GM12878 (cell line): ENCODE data around the gene RPL38.

Experiments used
- EP300 ChIP-seq, 2 experiments: fragments of 150-350 bp in 1 of 2; IDR thresholded peaks; 2 replicates each; pipeline ENCODE4 v1.6.1; 2011 to 2012; ENCODE audit warnings: low read depth in 2 of 2, low read length in 2 of 2, borderline replicate concordance in 1 of 2, improper control_type of control experiment in 1 of 2, inconsistent platforms in 1 of 2; ENCODE audit not compliant: control insufficient read depth in 1 of 2
- FOS ChIP-seq: IDR thresholded peaks from 3 replicates; pipeline ENCODE4 v1.6.1; 2011; ENCODE audit warnings: borderline replicate concordance; ENCODE audit not compliant: insufficient read length; ENCODE audit errors: extremely low read depth
- JUND ChIP-seq: IDR thresholded peaks from 2 replicates; pipeline ENCODE4 v1.6.1; 2012; ENCODE audit warnings: low read depth, mild to moderate bottlenecking, low read length, improper control_type of control experiment, moderate library complexity
- MEF2A ChIP-seq: IDR thresholded peaks from 2 replicates; pipeline ENCODE4 v1.6.1; 2011; ENCODE audit warnings: low read depth, mild to moderate bottlenecking, low read length, moderate library complexity; ENCODE audit not compliant: insufficient read depth
- POLR2A ChIP-seq: IDR thresholded peaks from 2 replicates; pipeline ENCODE4 v1.6.1; 2011; ENCODE audit warnings: low read depth, mild to moderate bottlenecking, low read length
- RAD21 ChIP-seq: IDR thresholded peaks from 2 replicates; pipeline ENCODE4 v1.6.1; 2011; ENCODE audit warnings: mild to moderate bottlenecking, low read depth, low read length, moderate library complexity; ENCODE audit not compliant: insufficient read depth
- RB1 ChIP-seq: fragments of 450-650 bp; formaldehyde crosslinking; IDR thresholded peaks from 2 replicates; pipeline ENCODE4 v1.6.1; 2017; ENCODE audit warnings: mild to moderate bottlenecking, borderline replicate concordance
- SREBF1 ChIP-seq: IDR thresholded peaks from 2 replicates; pipeline ENCODE4 v1.6.1; 2012; ENCODE audit warnings: mild to moderate bottlenecking, low read length
- ZNF24 ChIP-seq: fragments of 450-650 bp; IDR thresholded peaks from 2 replicates; pipeline ENCODE4 v1.6.1; 2017; ENCODE audit warnings: antibody characterized with exemption, mild to moderate bottlenecking
- ZNF592 ChIP-seq: fragments of 450-650 bp; IDR thresholded peaks from 2 replicates; pipeline ENCODE4 v1.6.1; 2017; ENCODE audit warnings: mild to moderate bottlenecking, moderate library complexity
- ZNF687 ChIP-seq: fragments of 450-650 bp; IDR thresholded peaks from 2 replicates; pipeline ENCODE4 v1.6.1; 2017; ENCODE audit warnings: mild to moderate bottlenecking, moderate library complexity
- ZZZ3 ChIP-seq: IDR thresholded peaks from 2 replicates; pipeline ENCODE4 v1.6.1; 2011; ENCODE audit warnings: low read depth; ENCODE audit not compliant: control insufficient read depth, insufficient read length
- TF ChIP-seq, protein P1 (sequence below), 3 experiments: IDR thresholded peaks in 2 of 3; conservative IDR thresholded peaks in 1 of 3; 2 replicates each; pipeline ENCODE4 v1.5.1; 2011; ENCODE audit warnings: low read depth in 3 of 3, low read length in 3 of 3, mild to moderate bottlenecking in 3 of 3, control low read depth in 2 of 3, moderate library complexity in 2 of 3, inconsistent platforms in 1 of 3, mixed read lengths in 1 of 3; ENCODE audit not compliant: control insufficient read depth in 2 of 3, insufficient read depth in 1 of 3; ENCODE audit errors: extremely low read depth in 1 of 3
- TF ChIP-seq, protein P2 (sequence below): IDR thresholded peaks from 2 replicates; pipeline ENCODE4 v1.6.1; 2012; ENCODE audit warnings: low read depth, low read length, improper control_type of control experiment

DNA sequence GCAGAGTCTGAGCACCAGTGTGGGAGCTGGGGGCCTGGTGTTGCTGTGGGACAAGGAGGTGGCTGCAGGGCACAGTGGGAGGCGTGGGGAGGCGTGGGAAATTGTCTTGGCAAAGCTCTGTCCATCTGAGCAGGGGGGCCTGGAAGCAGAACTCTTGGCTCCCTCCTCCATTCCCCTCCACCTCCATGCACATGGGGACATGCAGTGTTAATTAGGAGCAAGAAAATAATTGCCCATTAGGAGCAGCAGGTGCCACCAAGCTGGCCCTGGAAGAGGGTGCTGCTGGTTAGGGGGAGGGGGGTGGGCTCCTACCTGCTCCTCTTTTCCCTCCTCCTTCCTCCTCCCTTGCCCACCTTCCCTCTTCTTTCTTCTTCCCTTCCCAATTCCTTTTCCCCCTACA lies 14.4 kb downstream of the RPL38 start:
- TF ChIP-seq RB1, result no peak
- TF ChIP-seq, protein P1, sequence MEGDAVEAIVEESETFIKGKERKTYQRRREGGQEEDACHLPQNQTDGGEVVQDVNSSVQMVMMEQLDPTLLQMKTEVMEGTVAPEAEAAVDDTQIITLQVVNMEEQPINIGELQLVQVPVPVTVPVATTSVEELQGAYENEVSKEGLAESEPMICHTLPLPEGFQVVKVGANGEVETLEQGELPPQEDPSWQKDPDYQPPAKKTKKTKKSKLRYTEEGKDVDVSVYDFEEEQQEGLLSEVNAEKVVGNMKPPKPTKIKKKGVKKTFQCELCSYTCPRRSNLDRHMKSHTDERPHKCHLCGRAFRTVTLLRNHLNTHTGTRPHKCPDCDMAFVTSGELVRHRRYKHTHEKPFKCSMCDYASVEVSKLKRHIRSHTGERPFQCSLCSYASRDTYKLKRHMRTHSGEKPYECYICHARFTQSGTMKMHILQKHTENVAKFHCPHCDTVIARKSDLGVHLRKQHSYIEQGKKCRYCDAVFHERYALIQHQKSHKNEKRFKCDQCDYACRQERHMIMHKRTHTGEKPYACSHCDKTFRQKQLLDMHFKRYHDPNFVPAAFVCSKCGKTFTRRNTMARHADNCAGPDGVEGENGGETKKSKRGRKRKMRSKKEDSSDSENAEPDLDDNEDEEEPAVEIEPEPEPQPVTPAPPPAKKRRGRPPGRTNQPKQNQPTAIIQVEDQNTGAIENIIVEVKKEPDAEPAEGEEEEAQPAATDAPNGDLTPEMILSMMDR (IDR thresholded peaks at IDR 0.05 in 2 of 3, conservative IDR thresholded peaks at IDR 0.05 in 1 of 3; ENCODE audit: control insufficient read depth in 2 of 3, extremely low read depth in 1 of 3, insufficient read depth in 1 of 3, low read depth in 3 of 3, low read length in 3 of 3), result no peak
- TF ChIP-seq RAD21, result no peak
- TF ChIP-seq SREBF1, result no peak
- no peak for TF ChIP-seq POLR2A
- TF ChIP-seq, protein P2, sequence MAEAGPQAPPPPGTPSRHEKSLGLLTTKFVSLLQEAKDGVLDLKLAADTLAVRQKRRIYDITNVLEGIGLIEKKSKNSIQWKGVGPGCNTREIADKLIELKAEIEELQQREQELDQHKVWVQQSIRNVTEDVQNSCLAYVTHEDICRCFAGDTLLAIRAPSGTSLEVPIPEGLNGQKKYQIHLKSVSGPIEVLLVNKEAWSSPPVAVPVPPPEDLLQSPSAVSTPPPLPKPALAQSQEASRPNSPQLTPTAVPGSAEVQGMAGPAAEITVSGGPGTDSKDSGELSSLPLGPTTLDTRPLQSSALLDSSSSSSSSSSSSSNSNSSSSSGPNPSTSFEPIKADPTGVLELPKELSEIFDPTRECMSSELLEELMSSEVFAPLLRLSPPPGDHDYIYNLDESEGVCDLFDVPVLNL, result no peak
- TF ChIP-seq JUND, result no peak
- TF ChIP-seq ZNF687, result no peak
- TF ChIP-seq MEF2A, result no peak
- TF ChIP-seq EP300 (IDR thresholded peaks at IDR 0.05; ENCODE audit: borderline replicate concordance in 1 of 2, control insufficient read depth in 1 of 2, low read depth in 2 of 2, low read length in 2 of 2), result no peak
- TF ChIP-seq ZNF24, result no peak
- TF ChIP-seq ZNF592, result no peak
- TF ChIP-seq ZZZ3, result no peak
- no peak for TF ChIP-seq FOS
